SK-N-SH (cell line): ENCODE data around the gene PTBP2. TPM values are rescaled to one million over a fixed set of nuclear protein-coding genes. Genes with fewer than 3 reads are reported as not detected.

Source experiments
- CTCF ChIA-PET: fragments of 300-600, 350-600 bp; formaldehyde crosslinking; extraction: SDS; loops from one replicate; lab custom pipeline; 2021; lab: Yijun Ruan, JAX
- POLR2A ChIA-PET: fragments of 350-600 bp; sonication (Branson Sonifier 250); formaldehyde crosslinking; extraction: SDS; loops from one replicate; lab custom pipeline; 2020; ENCODE audit warnings: antibody characterized with exemption, inconsistent platforms; lab: Yijun Ruan, JAX
- DNase-seq: peaks from one replicate; pipeline ENCODE4 v3.0.0; 2012
- H2AFZ ChIP-seq: fragments of 200-600 bp; sonication (generic); 2 replicates; pipeline ENCODE4 v1.8.1; 2016; ENCODE audit warnings: antibody characterized with exemption, mild to moderate bottlenecking, low read depth
- H3F3A ChIP-seq: fragments of 200-600 bp; sonication (generic); replicated peaks from 2 replicates; pipeline ENCODE3; 2016; ENCODE audit warnings: antibody characterized with exemption, mild to moderate bottlenecking; ENCODE audit not compliant: insufficient read depth
- H3K27ac ChIP-seq, 2 experiments: fragments of 200-500 bp in 1 of 2; fragments of 200-600 bp in 1 of 2; sonication (Bioruptor generic) in 1 of 2; sonication (generic), shearing (Covaris generic) in 1 of 2; 2 replicates each; pipeline versions ENCODE4 v1.5.1 to v1.6.1; 2014 to 2016; ENCODE audit warnings: low read depth in 2 of 2, inconsistent platforms in 1 of 2, low read length in 1 of 2, mild to moderate bottlenecking in 1 of 2, mixed read lengths in 1 of 2
- H3K27me3 ChIP-seq: fragments of 200-600 bp; sonication (generic), shearing (Covaris generic); 2 replicates; pipeline ENCODE4 v1.6.1; 2016; ENCODE audit warnings: mixed run types; ENCODE audit not compliant: insufficient read depth
- H3K36me3 ChIP-seq, 2 experiments: fragments of 200-500 bp in 1 of 2; fragments of 200-600 bp in 1 of 2; sonication (Bioruptor generic) in 1 of 2; sonication (generic) in 1 of 2; replicated peaks in 1 of 2; 2 replicates each; pipeline versions ENCODE3 to v1.5.1; 2014 to 2016; ENCODE audit warnings: low read length in 1 of 2, mild to moderate bottlenecking in 1 of 2; ENCODE audit not compliant: insufficient read depth in 2 of 2, control insufficient read depth in 1 of 2
- H3K4me1 ChIP-seq, 2 experiments: fragments of 200-500 bp in 1 of 2; fragments of 200-600 bp in 1 of 2; sonication (Bioruptor generic) in 1 of 2; sonication (generic), shearing (Covaris generic) in 1 of 2; 2 replicates each; pipeline versions ENCODE4 v1.5.1 to v1.6.1; 2014 to 2016; ENCODE audit warnings: low read depth in 1 of 2, low read length in 1 of 2, mixed run types in 1 of 2; ENCODE audit not compliant: insufficient read depth in 2 of 2, control insufficient read depth in 1 of 2
- H3K4me2 ChIP-seq: fragments of 200-600 bp; sonication (generic), shearing (Covaris generic); 2 replicates; pipeline ENCODE4 v1.6.1; 2017; ENCODE audit warnings: mixed run types
- H3K4me3 ChIP-seq, 2 experiments: fragments of 200-500 bp in 1 of 2; fragments of 200-600 bp in 1 of 2; sonication (Bioruptor generic) in 1 of 2; sonication (generic), shearing (Covaris generic) in 1 of 2; 2 replicates each; pipeline versions ENCODE4 v1.5.1 to v1.8.1; 2014 to 2016; ENCODE audit warnings: low read depth in 2 of 2, inconsistent platforms in 1 of 2, low read length in 1 of 2, mild to moderate bottlenecking in 1 of 2, mixed read lengths in 1 of 2, moderate library complexity in 1 of 2
- H3K79me2 ChIP-seq: fragments of 200-600 bp; sonication (generic); 2 replicates; pipeline ENCODE4 v1.8.1; 2017; ENCODE audit warnings: mild to moderate bottlenecking; ENCODE audit not compliant: insufficient read depth
- H3K9ac ChIP-seq: fragments of 200-600 bp; sonication (generic); 2 replicates; pipeline ENCODE4 v1.6.1; 2017; ENCODE audit warnings: mixed run types
- H3K9me2 ChIP-seq: fragments of 200-600 bp; sonication (generic); 2 replicates; pipeline ENCODE4 v1.6.1; 2017; ENCODE audit warnings: mixed run types
- H3K9me3 ChIP-seq: fragments of 200-600 bp; sonication (generic); 2 replicates; pipeline ENCODE4 v1.6.1; 2017; ENCODE audit warnings: mixed run types, mild to moderate bottlenecking, moderate library complexity
- H4K20me1 ChIP-seq: fragments of 200-600 bp; sonication (generic); 2 replicates; pipeline ENCODE4 v1.6.1; 2017; ENCODE audit warnings: mild to moderate bottlenecking, mixed run types; ENCODE audit not compliant: insufficient read depth
- ELF1 ChIP-seq: IDR thresholded peaks from 2 replicates; pipeline ENCODE4 v1.4.0; 2012
- FOXJ3 ChIP-seq: sonication (generic); formaldehyde crosslinking; IDR thresholded peaks from 2 replicates; pipeline ENCODE4 v1.5.1; 2020; ENCODE audit warnings: mild to moderate bottlenecking, missing genetic modification reagents
- FOXM1 ChIP-seq: IDR thresholded peaks from 2 replicates; pipeline ENCODE4 v1.4.0; 2012; ENCODE audit warnings: low read depth, mild to moderate bottlenecking
- POLR2AphosphoS5 ChIP-seq: IDR thresholded peaks from 2 replicates; pipeline ENCODE4 v1.6.1; 2012; ENCODE audit warnings: low read depth, low read length
- RAD21 ChIP-seq: IDR thresholded peaks from 2 replicates; pipeline ENCODE4 v1.6.1; 2012; ENCODE audit warnings: mild to moderate bottlenecking, low read length
- RFX5 ChIP-seq: IDR thresholded peaks from 2 replicates; pipeline ENCODE4 v1.6.1; 2012; ENCODE audit warnings: mild to moderate bottlenecking, improper control_type of control experiment, low read length
- SIN3A ChIP-seq: IDR thresholded peaks from 2 replicates; pipeline ENCODE4 v1.6.1; 2012; ENCODE audit warnings: low read depth, mild to moderate bottlenecking, low read length, moderate library complexity, borderline replicate concordance
- SMC3 ChIP-seq: IDR thresholded peaks from 2 replicates; pipeline ENCODE4 v1.6.1; 2012; ENCODE audit warnings: low read depth, low read length, improper control_type of control experiment
- TAF1 ChIP-seq: IDR thresholded peaks from 2 replicates; pipeline ENCODE4 v1.6.1; 2012; ENCODE audit warnings: low read depth, mild to moderate bottlenecking, low read length, moderate library complexity, borderline replicate concordance
- TEAD4 ChIP-seq: IDR thresholded peaks from 2 replicates; pipeline ENCODE4 v1.4.0; 2012; ENCODE audit warnings: mild to moderate bottlenecking, borderline replicate concordance; ENCODE audit not compliant: insufficient read depth
- YY1 ChIP-seq: IDR thresholded peaks from 2 replicates; pipeline ENCODE4 v1.4.0; 2012; ENCODE audit warnings: low read depth, mild to moderate bottlenecking
- WGBS: methylation state at CpG from one replicate; pipeline ENCODE4 v1.1.6; 2017; ENCODE audit warnings: low lambda C conversion rate; 5-methylcytosine and 5-hydroxymethylcytosine counted together
- polyA plus RNA-seq, 3 experiments: library from polyadenylated mRNA; depleted of rRNA; stranded (reverse); fragments of >200 nt; gene quantifications; 2 replicates each; pipeline ENCODE4 v1.2.3, GENCODE V29; 2012
- TF ChIP-seq, protein P1 (sequence below): fragments of 150-350 bp; IDR thresholded peaks from 2 replicates; pipeline ENCODE4 v1.6.1; 2016; ENCODE audit warnings: mild to moderate bottlenecking, low read depth, low read length
- TF ChIP-seq, protein P2 (sequence below): IDR thresholded peaks from 2 replicates; pipeline ENCODE4; 2012
- TF ChIP-seq, protein P3 (sequence below): IDR thresholded peaks from 2 replicates; pipeline ENCODE4 v1.4.0; 2012; ENCODE audit warnings: low read depth, borderline replicate concordance

The PTBP2 gene
- polyA plus RNA-seq, 1 of the 3 experiments (the other 2 are of a cell fraction): 7.3 TPM

DNA sequence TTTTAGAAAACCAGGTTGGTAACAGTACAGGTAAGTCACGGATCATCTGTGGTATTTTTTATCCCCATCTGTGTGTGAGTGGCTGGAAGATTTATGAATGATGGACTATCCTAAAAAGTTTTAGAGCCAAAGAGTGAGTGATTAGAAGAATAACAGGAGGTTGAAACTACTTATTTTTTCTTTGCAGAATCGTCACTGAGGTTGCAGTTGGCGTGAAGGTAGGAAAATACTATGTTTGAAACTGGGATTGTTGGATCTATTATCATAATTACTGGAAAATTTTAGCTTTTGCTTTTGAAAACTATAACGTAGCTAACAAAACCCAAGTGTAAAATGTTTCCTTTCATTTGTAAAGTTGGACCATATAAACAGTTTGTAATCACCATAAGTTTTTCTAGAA, 1.8 kb downstream of the PTBP2 start (continued):
- TF ChIP-seq RFX5: no peak
- TF ChIP-seq, all 33 proteins: peak for 0

DNA sequence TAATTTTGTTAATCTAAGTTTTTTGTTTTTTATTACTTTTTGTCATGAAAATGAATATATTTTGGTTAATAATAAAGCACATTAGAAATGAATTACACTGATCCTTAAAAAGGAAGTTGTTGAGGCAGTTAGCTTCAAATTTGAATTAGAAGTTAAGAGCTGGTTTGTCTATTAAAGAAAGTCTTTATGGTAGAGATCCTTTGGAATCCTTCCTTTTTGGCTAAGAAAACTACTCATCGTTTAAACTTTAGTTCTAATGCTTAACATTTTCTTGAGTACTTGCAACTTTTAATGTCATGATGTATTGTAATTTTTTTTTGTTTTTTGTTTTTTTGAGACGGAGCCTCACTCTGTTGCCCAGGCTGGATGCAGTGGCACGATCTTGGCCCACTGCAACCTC, 2.4 kb downstream of the PTBP2 start:
- Histone ChIP-seq H3K4me1 (peaks cover 8 to 9% of the 10 kb centered on the region in 2 experiments; a peak in 2 of 4 replicates), H4K20me1 (peaks cover 38% of the 10 kb centered on the region), H3K79me2 (peaks cover 72% of the 10 kb centered on the region), H3K4me3 (no peak overlapping the region; a peak in 1 of 4 replicates), H3K4me2 (peak overlapping the region; percentile 95; the same call in 1 of the 2 replicates), H3K9me2 (no peaks in the 10 kb centered on the region), H3K27me3 (no peaks in the 10 kb centered on the region), H3K9ac (no peak overlapping the region; the same call in 1 of the 2 replicates), H3F3A (peaks cover 19% of the 10 kb centered on the region), H3K36me3 (peaks cover 13 to 32% of the 10 kb centered on the region in 2 experiments), H3K27ac (no peak overlapping the region), H3K9me3 (no peaks in the 10 kb centered on the region), H2AFZ (no peak overlapping the region)
- CTCF ChIA-PET: interaction anchor here (0.7 kb wide), 1 partner anchor 9 kb away, joined by 3 read pairs; no protein-coding TSS in a partner anchor
- TF ChIP-seq SMC3 (no peak), SIN3A (no peak), RFX5 (no peak), RAD21 (no peak), POLR2AphosphoS5 (no peak), ELF1 (no peak), TAF1 (no peak), FOXM1 (no peak), YY1 (no peak), FOXJ3 (no peak), TEAD4 (no peak)
- TF ChIP-seq, protein P1, sequence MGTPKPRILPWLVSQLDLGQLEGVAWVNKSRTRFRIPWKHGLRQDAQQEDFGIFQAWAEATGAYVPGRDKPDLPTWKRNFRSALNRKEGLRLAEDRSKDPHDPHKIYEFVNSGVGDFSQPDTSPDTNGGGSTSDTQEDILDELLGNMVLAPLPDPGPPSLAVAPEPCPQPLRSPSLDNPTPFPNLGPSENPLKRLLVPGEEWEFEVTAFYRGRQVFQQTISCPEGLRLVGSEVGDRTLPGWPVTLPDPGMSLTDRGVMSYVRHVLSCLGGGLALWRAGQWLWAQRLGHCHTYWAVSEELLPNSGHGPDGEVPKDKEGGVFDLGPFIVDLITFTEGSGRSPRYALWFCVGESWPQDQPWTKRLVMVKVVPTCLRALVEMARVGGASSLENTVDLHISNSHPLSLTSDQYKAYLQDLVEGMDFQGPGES: no peak
- TF ChIP-seq, protein P2, sequence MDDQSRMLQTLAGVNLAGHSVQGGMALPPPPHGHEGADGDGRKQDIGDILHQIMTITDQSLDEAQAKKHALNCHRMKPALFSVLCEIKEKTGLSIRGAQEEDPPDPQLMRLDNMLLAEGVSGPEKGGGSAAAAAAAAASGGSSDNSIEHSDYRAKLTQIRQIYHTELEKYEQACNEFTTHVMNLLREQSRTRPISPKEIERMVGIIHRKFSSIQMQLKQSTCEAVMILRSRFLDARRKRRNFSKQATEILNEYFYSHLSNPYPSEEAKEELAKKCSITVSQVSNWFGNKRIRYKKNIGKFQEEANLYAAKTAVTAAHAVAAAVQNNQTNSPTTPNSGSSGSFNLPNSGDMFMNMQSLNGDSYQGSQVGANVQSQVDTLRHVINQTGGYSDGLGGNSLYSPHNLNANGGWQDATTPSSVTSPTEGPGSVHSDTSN: no peak
- TF ChIP-seq, protein P3, sequence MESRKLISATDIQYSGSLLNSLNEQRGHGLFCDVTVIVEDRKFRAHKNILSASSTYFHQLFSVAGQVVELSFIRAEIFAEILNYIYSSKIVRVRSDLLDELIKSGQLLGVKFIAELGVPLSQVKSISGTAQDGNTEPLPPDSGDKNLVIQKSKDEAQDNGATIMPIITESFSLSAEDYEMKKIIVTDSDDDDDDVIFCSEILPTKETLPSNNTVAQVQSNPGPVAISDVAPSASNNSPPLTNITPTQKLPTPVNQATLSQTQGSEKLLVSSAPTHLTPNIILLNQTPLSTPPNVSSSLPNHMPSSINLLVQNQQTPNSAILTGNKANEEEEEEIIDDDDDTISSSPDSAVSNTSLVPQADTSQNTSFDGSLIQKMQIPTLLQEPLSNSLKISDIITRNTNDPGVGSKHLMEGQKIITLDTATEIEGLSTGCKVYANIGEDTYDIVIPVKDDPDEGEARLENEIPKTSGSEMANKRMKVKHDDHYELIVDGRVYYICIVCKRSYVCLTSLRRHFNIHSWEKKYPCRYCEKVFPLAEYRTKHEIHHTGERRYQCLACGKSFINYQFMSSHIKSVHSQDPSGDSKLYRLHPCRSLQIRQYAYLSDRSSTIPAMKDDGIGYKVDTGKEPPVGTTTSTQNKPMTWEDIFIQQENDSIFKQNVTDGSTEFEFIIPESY: no peak
- POLR2A ChIA-PET: interaction anchor here (0.7 kb wide), 1 partner anchor 1069 kb away, joined by 4 read pairs; no protein-coding TSS in a partner anchor
- DNase-seq: no peak
- WGBS: 73% methylated on average over 3 of the region's 3 CpGs
